Measurements from ENCODE around the gene IQSEC3.
"Not testable (repeated sequence)": the region's sequence is repeated elsewhere in the genome, so short reads cannot be mapped to it uniquely, and the experiment has no call there.

IQSEC3 gene

GRCh38 chr12:53735-54730 lies 12.5 kb upstream of the IQSEC3 start:
- no peak for FAIRE-seq

GRCh38 chr12:54750-55535 lies 11.6 kb upstream of the IQSEC3 start:
- FAIRE-seq, result no peak

- FAIRE-seq, result no peak
Measured at GRCh38 chr12:56683-57346, 9.8 kb upstream of the IQSEC3 start.

- no peak for FAIRE-seq
Measured at GRCh38 chr12:57539-57938, 9.0 kb upstream of the IQSEC3 start.

- FAIRE-seq, result no peak
Measured at GRCh38 chr12:58832-59231, 7.7 kb upstream of the IQSEC3 start.

GRCh38 chr12:61845-62244 lies 4.7 kb upstream of the IQSEC3 start:
- not testable (repeated sequence) for FAIRE-seq

- FAIRE-seq, result not testable (repeated sequence)
Measured at GRCh38 chr12:65491-66063, 990 bp upstream of the IQSEC3 start.

GRCh38 chr12:66782-67504 lies 376 bp downstream of the IQSEC3 start:
- not testable (repeated sequence) for FAIRE-seq

GRCh38 chr12:69677-70076 lies 3.1 kb downstream of the IQSEC3 start:
- FAIRE-seq, result not testable (repeated sequence)

- not testable (repeated sequence) for FAIRE-seq
Measured at GRCh38 chr12:70541-70940, 4.0 kb downstream of the IQSEC3 start.

GRCh38 chr12:72018-72417 lies 5.5 kb downstream of the IQSEC3 start:
- not testable (repeated sequence) for FAIRE-seq

- FAIRE-seq, result not testable (repeated sequence)
Measured at GRCh38 chr12:74420-75190, 8.0 kb downstream of the IQSEC3 start.

GRCh38 chr12:75541-75940 lies 9.0 kb downstream of the IQSEC3 start:
- FAIRE-seq, result not testable (repeated sequence)

- not testable (repeated sequence) for FAIRE-seq
Measured at GRCh38 chr12:76102-76501, 9.5 kb downstream of the IQSEC3 start.

- FAIRE-seq, result not testable (repeated sequence)
Measured at GRCh38 chr12:76551-76950, 10.0 kb downstream of the IQSEC3 start.

GRCh38 chr12:77101-77719 lies 10.6 kb downstream of the IQSEC3 start:
- peak; percentile 24 for FAIRE-seq

GRCh38 chr12:77769-78383 lies 11.3 kb downstream of the IQSEC3 start:
- FAIRE-seq, result not testable (repeated sequence)

- no peak for FAIRE-seq
Measured at GRCh38 chr12:78981-79380, 12.4 kb downstream of the IQSEC3 start.

GRCh38 chr12:80681-81190 lies 14.2 kb downstream of the IQSEC3 start:
- FAIRE-seq, result no peak

- no peak for FAIRE-seq
Measured at GRCh38 chr12:82740-83139, 16.2 kb downstream of the IQSEC3 start.

Measured in islet of Langerhans (tissue), 1 donor.